Epithelial cell of prostate (primary cell): ENCODE measurements around the gene IFI30.
"Not testable (repeated sequence)": the region's sequence is repeated elsewhere in the genome, so short reads cannot be mapped to it uniquely, and the experiment has no call there.

Experiments
- DNase-seq: peaks from one replicate; pipeline ENCODE4 v3.0.0-alpha.2; 2011; ENCODE audit warnings: low read depth, low spot score
- H3K27ac ChIP-seq: fragments of 450-650 bp; 2 replicates; pipeline ENCODE4 v1.5.1; 2017; ENCODE audit warnings: mild to moderate bottlenecking

Gene IFI30

DNA sequence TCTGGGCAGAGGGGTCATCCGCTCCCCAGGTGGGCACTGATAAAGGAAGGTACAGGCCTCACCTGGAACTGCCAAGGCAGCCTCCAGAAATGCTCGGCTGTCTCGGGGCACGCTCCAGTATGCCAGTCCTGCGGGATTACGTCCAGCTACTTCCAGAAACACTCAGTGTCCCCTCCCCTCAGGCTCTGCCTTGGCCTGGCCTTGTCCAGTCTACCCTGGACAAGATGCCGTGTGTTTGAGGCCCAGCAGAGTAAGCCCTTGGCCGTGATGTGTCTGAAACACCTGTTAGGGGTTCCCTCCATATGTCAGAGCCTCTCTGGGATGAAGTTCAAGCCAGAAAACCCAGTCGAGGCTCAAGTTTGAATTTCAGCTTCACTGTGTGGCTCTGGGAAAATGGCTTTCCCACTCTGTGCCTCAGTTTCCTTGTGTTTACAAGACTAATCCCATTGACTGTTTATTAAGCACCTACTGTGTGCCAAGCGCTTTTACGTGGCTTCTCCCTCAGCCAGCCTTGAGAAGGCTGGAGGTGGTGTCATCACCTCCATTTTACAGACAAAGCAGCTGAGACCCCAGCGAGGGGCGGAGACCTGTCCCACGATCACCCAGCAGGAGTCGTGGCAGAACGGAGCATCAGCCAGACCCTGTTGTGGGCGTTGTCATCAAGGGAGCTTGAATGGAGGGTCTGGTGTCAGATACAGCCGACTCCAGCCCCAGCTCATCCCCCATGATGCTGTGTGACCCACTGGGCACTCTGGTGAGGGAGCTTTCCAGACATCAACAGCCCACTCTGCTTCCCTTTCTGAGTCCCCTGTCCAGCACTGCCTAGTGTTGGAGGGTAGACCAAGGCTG is 22.6 kb upstream of the IFI30 start:
- no peak for DNase-seq
- no peak overlapping the region for H3K27ac ChIP-seq

DNA sequence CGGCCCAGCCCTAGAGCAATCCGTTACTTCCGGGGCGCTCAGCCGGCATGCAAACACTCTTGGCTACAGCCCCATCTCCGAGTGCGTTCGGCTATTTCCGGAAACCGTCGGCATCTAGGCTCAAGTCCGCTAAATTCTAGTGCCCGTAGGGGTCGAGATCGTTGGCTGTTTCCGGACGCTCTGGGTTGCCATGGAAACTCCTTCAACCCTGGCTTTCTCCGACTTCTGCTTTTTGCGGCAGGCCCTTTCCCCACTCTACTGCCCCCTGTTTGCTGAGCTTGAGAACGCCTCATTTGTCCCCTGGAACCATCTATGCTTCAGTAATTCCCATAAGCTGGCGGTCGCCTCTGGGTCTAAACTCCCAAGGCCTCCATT is 21.2 kb upstream of the IFI30 start:
- peak overlapping the region; percentile 90 for H3K27ac ChIP-seq
- peak; percentile 49 for DNase-seq

DNA sequence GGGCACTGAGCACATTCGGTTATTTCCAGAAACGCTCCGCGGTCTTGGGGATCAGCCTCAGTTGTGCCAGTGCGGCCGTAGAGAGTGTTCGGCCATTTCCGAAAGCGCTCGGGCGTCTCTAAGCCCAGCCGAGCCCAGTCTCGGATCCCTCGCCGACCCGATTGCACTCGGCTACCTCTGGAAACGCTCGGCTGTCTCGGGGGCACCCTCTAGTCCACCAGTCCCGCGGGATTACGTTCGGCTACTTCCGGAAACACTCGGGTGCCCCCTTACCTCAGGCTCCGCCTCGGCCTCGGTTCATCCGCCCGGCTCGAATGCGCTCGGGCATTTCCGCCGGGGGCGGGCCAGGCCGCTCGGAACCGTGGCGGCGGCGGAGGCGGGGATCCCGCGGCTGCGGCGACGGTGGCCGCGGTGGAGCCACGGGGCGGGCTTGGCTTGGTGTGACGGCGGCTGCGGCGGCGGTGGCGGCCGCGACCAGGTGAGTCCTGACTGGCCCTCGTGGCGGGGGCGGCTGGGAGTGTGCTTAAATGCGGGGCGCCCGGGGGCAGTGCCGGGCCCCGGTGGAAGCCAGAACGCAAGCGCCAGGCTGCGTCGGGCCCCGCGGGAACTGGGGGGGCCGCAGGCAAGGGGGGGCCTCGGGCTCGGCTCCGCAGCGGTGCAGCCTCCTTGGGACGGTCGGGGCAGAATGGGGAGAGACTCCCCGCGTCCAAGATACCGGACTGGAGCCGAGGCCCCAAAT is 20.6 kb upstream of the IFI30 start, which contains the start of gene PIK3R2:
TSS of gene PIK3R2 (plus strand) at position 347 of the 739 bp plus-strand sequence. CDS start 2,717 bp downstream, outside the sequence.
- DNase-seq, result peak; percentile 85
- peak within 1 kb of the TSS; percentile 90 for H3K27ac ChIP-seq

DNA sequence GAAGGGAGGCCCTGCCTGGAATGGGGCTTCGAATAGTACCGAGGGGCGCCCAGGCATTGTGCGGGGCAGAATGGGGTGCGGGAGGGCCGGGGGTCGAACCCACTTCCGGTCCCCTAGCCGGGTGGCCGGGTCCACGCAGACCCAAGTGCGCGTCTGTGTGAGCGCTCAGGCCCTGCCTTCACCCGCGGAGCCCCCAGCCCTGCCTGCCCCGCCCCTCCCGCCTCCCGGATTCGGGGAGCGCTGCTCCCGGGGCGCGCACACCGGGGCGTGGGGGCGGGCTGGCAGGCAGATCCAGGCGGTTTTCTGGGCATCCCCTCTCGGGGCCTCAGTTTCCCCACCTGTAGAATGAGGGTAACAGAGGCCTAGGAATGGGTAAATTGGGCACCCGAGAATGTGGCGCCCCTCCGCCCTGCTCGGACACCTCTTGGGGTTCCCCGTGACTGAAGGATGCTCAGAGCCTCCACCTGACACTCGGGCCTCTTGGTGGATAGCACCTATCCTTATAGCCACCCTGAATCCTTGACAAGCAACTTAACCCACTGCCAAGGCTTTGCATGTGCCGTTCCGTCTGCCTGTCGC is 20.0 kb upstream of the IFI30 start:
- H3K27ac ChIP-seq, result peak overlapping the region; percentile 90
- DNase-seq, result no peak

DNA sequence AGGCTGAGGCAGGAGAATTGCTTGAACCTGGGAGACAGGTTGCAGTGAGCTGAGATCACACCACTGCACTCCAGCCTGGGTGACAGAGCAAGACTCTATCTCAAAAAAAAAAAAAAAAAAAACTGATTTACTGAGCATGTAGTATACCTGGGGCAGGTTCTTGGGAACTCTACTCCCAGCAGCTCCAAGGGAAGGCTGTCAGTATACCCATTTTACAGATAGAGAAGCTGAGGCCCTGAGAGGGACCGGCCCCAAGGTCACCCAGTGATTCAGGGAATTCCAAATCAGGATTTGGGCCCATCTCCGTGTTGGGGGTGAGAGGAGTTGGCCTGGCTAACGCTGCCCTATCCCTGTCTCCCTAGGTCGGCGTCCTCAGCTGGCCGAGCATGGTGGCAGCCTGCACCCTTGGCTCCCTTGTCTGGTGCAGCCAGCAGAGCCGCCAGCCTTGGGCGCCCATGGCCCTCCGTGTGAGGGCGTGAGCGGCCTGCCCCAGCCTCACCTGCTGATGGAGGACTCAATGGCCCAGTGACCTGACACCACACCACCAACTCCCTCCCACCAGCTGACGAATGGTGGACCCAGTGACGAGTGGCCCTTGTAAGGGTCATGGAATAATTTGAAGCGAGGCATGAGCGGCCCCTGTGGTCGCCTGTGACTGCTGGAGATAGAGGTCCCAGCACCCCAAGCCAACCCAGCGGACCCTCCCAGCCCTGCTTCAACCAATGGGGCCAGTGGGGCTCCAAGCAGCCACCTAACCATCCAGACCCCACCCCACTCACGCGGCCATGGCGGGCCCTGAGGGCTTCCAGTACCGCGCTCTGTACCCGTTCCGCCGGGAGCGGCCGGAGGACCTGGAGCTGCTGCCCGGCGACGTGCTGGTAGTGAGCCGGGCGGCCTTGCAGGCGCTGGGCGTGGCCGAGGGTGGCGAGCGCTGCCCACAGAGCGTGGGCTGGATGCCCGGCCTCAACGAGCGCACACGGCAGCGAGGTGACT is 18.2 kb upstream of the IFI30 start:
- DNase-seq, result no peak
- H3K27ac ChIP-seq, result no peak overlapping the region

DNA sequence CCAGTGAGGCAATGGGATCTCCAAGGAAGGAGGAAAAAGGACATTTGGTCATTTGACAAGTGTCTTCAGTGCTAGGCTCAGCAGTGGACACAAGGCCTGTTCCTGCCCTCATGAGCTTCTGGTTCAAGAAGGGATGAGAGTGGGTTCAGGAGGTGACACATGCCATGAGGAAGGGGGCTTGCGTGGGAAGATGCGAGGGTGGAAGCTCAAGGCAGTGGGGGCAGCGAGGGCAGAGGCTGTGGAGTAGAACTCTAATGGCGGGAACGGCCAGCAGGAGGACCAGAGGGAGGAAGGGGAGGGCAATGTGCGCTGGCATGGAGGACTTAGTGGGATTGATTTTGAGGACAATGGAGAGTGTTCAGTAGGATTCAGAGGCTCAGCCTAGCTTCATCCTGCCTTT is 17.3 kb upstream of the IFI30 start:
- no peak overlapping the region for H3K27ac ChIP-seq
- no peak for DNase-seq

DNA sequence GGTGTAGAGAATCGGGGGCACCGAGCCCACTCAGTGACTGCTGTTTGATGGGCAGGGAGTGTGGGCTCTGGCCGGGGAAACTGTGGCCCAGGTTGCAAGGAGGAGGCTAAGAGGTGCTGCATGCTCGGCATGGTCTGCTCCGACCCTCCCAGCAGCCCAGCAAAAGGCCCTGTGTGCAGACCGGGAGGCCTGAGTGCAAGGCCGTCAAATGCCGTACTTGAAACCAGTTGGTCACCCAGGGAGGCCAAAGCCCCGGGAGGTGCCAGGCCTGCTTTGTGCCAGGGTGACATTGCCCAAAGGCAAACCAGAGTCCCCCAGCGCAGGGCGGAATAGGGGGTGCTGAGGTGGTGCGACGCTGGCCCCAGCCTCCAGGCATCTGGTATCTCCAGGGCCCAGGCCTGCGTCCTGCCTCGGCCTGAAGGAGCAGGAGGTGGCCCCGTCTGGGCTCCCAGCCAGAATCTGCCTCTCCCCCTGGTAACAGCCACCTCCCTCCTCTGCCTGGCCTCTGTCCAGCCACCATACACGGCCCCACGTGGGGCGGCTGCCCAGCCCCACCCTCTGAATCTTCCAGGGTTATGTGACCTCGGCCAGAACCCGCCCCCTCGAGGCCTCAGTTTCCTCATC is 16.7 kb upstream of the IFI30 start:
- DNase-seq, result peak; percentile 67
- H3K27ac ChIP-seq, result peak overlapping the region; percentile 48

DNA sequence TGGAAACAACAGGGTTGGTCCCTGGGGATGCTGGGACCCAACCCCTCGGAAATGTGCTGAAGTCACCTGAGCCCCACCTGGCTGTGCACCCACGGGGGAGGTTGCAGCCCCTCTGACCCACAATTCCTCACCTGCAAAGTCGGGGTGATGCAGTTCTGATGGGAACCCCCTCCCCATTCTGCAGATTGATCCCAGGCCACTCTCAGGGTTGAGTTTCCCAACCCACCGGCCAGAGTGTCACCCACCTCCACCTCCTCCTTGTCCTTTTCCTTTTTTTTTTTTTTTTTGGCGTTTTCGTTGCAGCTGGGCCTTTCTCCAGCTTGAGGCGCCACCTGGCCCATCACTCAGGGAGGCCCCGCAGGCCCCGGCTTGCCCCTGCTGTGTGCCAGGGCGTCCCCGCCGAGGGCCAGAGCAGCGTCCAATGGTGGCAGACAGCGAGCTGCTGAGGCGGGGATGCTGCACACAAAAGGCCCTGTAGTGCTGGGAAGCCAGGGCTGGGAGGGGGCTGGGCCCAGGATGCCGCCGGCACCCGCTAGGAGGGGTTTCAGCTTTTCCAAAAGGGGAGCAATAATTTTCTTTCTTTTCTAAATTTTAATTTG is 16.0 kb upstream of the IFI30 start:
- peak overlapping the region; percentile 48 for H3K27ac ChIP-seq
- peak; percentile 22 for DNase-seq

DNA sequence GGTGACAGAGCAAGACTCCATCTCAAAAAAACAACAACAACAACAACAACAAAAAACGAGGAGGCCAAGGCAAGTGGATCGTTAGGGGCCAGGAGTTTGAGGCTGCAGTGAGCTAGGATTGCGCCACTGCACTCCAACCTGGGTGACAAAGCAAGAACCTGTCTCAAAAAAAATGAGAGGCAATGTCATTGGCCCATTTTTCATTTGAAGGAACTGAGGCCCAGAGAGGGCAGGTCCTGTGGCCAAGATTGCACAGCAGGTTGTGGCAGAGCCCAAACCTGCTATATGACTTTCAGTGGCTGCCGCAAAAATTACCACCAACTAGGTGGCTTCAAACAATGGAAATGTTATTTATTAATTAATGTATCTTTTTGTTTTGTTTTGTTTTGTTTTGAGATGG is 15.1 kb upstream of the IFI30 start:
- no peak for DNase-seq
- no peak overlapping the region for H3K27ac ChIP-seq

DNA sequence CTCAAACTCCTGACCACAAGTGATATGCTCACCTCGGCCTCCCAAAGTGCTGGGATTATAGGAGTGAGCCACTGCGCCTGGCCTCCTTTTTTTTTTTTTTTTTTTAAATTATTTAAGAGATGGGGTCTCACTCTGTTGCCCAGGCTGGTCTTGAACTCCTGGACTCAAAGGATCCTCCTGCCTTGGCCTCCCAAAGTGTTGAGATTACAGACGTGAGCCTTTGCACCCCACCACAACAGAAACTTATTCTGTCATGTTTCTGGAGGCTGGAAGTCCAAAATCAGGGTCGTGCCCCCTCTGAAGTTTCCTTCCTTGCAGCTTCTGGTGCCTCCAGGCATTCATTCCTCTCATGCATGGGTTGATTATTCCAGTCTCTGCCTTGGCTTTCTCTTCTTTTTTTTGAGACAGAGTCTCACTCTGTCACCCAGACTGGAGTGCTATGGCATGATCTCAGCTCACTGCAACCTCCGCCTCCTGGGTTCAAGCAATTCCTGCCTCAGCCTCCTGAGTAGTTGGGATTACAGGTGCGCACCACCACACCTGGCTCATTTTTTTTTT is 14.5 kb upstream of the IFI30 start:
- not testable (repeated sequence) for DNase-seq, H3K27ac ChIP-seq

DNA sequence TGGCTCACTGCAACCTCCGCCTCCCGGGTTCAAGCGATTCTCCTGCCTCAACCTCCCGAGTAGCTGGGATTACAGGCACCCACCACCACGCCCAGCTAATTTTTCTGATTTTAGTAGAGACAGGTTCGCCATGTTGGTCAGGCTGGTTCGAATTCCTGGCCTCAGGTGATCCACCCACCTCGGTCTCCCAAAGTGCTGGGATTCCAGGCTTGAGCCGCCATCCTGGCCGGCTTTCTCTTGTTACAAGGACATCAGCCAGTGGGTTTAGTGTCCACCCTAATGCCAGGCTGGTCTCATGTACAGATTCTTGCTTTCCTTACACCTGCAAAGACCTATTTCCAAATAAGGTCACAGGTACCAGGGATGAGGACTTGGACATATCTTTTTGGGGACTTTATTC is 13.8 kb upstream of the IFI30 start:
- H3K27ac ChIP-seq, result no peak overlapping the region
- DNase-seq, result no peak

DNA sequence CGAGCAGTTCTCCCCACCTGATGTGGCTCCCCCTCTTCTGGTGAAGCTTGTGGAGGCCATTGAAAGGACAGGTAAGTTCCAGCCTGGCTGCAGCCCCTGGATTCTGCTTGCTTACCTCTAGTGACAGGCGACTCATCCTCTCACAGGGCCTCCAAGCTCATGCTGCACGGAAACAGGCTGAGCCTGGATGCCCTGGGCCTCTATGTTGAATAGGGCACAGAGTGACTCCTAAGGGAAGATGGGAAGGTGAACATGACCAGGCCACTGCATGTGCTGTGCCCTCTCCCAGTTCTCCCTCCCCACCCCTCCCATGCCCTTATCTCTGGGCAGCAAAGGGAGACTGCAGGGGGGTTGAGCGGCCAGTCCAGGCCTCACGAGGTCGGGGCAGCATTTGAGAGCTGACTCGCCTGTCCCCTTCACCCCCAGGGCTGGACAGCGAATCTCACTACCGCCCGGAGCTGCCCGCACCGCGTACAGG is 13.1 kb upstream of the IFI30 start:
- no peak overlapping the region for H3K27ac ChIP-seq

DNA sequence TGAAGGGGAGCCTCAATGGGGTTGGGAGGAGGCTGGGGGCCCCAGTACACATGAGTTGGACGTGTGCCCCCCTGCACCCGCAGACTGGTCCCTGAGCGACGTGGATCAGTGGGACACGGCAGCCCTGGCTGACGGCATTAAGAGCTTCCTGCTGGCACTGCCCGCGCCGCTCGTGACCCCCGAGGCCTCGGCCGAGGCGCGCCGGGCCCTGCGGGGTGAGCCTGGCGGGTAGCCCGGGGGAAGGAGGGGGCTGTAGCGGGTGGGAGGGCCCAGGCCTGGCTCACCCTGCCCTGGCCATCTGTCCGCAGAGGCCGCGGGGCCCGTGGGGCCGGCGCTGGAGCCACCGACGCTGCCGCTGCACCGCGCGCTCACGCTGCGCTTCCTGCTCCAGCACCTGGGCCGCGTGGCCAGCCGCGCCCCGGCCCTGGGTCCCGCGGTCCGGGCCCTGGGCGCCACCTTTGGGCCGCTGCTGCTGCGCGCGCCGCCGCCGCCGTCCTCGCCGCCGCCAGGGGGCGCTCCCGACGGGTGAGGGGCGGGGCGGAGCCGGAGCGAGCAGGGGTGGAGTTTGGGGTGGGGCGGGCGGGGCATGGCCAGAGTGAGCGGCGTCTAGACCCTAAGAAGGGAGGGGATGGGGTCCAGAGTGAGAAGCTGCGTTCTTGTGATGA is 12.5 kb upstream of the IFI30 start:
- H3K27ac ChIP-seq, result no peak overlapping the region

More for the DNA sequence above, 13.1 kb upstream of the IFI30 start:
- no peak for DNase-seq

DNA sequence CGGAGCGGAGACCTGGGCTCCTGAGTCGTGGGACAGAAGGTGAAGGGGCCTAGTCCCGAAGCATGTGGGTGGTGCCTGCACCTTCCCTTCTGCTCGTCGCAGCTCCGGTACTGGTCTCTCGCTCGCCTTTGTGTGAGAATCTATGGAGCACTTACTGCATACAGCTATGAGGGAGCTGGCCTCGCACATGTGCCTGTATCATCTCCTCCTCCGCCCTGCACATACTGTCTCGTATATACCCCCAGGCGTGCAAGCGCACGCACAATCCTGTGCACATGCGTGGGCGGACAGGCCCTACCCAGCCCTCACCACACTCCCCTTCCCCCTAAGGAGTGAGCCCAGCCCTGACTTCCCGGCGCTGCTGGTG is 12.0 kb upstream of the IFI30 start:
- H3K27ac ChIP-seq, result no peak overlapping the region
- no peak for DNase-seq

More for the DNA sequence above, 12.5 kb upstream of the IFI30 start:
- no peak for DNase-seq

DNA sequence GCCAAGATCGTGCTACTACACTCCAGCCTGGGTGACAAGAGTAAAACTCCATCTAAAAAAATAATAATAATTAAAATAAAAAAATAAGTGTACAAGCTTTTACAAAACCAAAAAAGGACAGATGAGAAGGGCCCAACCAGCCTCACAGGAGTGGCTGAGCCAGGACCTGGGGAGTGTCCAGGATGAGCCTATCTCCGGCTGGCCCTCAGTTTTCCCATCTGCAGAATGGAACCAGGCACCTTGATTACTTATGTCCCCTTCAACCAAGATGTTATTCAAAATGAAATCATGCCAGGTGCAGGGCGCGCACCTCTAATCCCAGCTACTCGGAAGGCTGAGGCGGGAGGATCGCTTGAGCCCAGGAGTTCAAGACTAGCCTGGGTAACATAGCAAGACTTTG is 9.5 kb upstream of the IFI30 start:
- H3K27ac ChIP-seq, result no peak overlapping the region
- no peak for DNase-seq

DNA sequence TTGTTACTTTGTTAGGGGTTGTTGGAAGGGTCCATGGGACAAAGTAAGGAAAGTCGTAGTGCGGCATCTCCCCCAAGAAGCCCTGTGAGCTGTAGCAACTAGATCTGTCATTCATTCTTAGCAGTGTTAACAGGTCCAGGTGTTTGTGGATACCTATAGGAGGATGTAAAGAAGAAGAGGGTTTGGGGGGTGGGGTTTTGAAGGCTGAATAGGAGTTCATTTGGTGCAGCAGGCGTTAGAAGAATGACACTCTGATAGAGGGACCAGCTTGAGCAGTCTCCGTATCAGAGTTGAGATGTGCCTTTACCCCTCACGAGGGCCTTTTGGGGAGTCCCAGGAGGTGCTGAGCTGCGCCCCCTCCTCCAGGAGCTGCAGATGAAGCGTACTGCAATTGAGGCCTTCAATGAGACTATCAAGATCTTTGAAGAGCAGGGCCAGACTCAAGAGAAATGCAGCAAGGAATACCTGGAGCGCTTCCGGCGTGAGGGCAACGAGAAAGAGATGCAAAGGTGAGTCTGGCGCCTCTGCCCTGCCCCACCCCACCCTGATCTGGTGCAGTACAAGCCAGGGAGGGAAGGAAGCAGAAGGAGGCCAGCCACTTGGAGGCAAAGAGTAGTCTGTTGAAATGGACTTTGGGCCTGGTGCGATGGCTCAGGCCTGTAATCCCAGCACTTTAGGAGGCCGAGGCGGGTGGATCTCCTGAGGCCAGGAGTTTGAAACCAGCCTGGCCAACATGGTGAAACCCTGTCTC is 7.6 kb upstream of the IFI30 start:
- no peak for DNase-seq

DNA sequence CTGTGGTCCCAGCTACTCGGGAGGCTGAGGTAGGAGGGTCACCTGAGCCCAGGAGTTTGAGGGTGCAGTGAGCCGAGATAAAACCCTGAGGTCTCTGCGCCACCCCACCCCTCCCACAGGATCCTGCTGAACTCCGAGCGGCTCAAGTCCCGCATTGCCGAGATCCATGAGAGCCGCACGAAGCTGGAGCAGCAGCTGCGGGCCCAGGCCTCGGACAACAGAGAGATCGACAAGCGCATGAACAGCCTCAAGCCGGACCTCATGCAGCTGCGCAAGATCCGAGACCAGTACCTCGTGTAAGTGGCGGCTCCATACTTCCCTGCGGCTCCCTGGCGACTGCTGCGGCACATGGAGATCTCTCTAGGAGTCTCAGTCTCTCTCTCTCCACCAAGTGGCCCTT is 6.6 kb upstream of the IFI30 start:
- no peak overlapping the region for H3K27ac ChIP-seq
- no peak for DNase-seq

More for the DNA sequence above, 7.6 kb upstream of the IFI30 start:
- H3K27ac ChIP-seq, result no peak overlapping the region
